GM18858 (cell line): ENCODE results near the gene CXADR.
"Not testable (repeated sequence)": the region's sequence is repeated elsewhere in the genome, so short reads cannot be mapped to it uniquely, and the experiment has no call there.

Experiments used
- ATAC-seq: cut with Tn5 transposase; IDR thresholded peaks from one replicate; pipeline ENCODE4 v1.9.1; 2021; ENCODE audit not compliant: unreplicated experiment

The CXADR gene

DNA sequence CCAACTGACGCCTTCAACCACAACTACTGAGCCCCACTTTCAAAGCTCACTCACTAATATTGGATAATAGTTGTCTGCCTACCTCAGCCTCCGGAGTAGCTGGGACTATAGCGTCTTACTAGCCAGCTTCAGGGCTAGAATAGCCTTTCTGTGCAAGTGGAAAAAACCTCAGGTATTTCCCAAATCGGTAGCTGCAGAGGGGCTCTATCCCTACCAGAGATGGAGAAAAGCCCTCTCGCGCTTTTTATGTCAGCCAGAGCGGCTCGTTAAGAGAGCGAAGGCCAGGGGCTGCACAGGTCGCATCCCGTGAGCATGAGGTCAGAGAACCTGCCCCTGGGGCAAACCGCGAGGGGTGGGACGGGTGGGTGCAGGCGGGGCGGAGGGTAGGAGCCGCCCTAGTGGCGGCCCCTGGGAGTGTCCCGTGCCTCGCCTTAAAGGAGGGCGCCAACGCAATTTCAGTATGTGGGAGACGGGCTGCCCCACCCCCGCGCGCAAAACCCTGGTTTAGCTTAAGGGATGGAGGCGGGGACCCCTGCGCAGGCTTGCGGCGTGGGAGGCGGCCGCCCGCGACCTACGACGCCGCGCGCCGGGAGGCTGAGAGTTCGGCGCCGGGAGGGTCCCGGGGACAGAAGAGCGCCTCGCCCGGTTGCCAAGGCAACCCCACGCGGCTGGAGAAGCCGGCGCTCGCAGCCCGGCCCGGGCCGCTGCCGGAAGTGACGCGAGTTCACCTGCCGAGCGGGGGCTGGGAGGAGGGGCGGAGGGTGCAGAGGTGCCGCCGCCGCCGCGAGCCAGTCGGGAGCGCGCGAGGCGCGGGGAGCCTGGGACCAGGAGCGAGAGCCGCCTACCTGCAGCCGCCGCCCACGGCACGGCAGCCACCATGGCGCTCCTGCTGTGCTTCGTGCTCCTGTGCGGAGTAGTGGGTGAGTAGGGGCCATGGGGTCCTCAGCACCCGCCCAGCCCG lies at the start of gene CXADR:
TSS of gene CXADR (plus strand) at position 791 of the 961 bp plus-strand sequence. CDS start at position 878, 87 bp downstream.
- peak; percentile 88 for ATAC-seq

DNA sequence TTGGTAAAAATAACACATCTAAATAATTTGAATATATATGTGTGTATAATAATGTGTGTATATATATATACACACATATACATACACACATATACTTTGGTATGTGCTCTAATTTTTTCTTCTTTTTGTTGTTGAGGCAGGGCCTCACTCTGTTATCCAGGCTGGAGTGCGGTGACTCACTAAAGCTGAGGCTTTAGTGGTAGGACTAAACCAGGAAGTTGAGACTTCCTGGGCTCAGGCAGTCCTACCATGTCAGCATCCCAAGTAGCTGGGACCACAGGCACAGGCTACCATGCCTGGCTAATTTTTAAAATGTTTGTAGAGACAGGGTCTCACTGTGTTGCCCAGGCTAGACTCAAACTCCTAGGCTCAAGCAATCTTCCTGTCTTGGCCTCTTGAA lies 46.7 kb upstream of the CXADR start:
- no peak for ATAC-seq

DNA sequence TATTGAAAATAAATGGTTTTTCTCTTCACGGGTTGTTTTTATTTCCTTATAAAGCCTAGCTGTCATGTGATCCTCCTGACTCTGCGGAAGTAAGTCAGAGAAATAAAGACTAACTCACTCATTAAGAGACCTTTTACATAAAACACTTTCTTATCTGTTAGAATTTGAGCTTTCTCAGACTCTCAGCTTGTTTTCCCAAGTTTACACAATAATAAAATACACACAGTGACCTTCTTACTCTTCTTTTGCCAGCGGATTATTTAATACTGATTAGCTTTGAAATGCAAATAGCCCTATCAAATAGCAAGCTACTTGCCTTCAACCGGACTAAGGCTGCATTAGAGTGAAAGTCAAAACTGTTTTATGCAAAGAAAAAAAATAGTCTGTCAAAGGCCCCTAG lies 45.5 kb upstream of the CXADR start:
- ATAC-seq = no peak

DNA sequence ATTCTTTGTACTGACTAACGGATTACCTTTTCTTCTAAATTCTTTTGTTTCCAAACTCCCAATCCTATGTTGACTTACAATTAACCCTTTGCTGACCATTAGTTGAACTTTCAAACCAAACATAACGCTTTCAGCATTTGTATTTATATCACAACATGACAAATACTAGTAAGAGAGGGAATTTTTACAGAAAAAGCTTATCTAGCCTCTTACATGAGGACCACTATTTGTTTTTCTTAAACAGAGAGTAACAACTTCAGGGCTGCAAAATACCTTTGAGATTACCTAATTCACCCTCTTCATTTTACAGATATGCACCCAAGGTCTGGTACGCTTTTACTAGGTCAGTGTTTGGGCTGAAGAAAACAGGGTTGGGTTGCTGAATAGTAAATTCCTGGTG lies 45.0 kb upstream of the CXADR start:
- no peak for ATAC-seq

DNA sequence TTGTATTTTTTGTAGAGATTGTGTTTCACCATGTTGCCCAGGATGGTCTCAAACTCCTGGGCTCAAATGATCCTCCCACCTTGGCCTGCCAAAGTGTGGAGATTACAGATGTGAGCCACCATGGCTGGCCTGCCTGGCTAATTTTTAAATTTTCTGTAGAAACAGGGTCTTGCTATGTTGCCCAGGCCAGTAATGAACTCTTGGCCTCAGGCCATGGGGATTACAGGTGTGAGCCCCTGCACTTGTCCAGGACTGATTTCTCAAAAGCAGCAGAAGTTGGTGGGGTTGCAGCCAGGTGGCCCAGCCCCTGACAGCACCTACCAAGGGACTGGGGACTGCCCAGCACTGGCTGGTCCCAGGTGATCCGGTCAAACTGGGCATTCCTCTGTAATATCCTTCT lies 44.1 kb upstream of the CXADR start:
- ATAC-seq = no peak

- no peak for ATAC-seq
Measured at GRCh38 chr21:17469727-17470126, 43.1 kb upstream of the CXADR start.

- no peak for ATAC-seq
Measured at GRCh38 chr21:17472182-17472581, 40.7 kb upstream of the CXADR start.

DNA sequence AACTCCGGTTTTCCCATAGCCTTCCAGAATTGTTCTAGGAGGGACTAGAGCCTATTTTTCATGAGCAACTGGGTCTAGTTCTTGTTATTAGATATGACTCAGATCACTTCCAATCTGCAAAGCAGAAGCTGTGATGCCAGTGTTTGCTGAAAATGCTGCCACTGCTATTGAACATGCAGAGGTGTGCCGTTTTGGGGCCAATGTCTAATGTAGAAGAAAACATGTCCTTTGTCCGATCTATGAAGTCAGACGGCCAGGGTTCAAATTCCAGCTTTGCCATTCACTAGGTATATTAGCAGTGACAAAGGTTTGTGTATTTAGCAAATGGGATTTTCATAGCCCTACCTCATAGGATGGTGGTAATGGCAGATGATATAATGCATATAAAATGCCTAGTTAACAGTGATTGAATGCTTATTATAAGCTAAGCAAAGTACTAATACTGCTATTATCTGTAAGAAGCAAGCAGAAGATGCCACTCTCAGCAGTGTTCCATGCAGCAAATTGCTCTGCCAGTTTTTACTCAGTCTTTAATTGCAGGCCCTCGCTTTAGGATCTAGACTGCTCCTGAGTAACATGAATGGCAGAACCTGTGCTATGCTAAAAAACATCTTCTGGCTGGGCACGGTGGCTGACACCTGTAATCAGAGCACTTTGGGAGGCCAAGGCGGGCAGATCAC lies 40.1 kb upstream of the CXADR start:
- ATAC-seq = no peak

DNA sequence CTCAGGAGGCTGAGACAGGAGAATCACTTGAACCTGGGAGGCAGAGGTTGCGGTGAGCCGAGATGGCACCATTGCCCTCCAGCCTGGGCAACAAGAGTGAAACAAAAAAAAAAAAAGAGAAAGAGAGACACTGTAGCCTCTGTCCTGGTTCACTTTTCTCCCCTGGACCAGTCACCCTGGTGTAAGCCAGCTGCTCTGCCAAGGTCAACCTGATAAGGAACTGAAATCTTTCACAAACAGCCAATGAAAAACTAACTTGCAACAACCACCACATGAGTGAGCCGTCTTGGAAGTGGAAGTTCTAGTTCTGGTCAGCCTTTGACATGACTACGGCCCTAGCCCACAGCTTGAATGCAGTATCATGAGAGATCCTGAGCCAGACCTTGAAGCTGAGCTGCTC lies 36.8 kb upstream of the CXADR start:
- ATAC-seq = no peak

DNA sequence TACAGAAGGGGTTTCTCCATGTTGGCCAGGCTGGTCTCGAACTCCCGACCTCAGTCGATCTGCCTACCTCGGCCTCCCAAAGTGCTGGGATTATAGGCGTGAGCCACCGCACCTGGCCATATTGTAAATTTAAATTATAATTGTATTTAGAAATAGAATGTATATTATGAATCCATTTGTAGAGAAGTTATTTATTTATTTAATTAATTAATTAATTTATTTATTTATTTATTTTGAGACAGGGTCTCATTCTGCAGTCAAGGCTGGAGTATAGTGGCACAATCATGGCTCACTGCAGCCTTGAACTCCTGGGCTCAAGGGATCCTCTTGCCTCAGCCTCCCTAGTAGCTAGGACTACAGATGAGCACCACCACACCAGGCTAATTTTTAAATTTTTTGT lies 34.7 kb upstream of the CXADR start:
- ATAC-seq = not testable (repeated sequence)

- no peak for ATAC-seq
Measured at GRCh38 chr21:17479606-17480005, 33.2 kb upstream of the CXADR start.

DNA sequence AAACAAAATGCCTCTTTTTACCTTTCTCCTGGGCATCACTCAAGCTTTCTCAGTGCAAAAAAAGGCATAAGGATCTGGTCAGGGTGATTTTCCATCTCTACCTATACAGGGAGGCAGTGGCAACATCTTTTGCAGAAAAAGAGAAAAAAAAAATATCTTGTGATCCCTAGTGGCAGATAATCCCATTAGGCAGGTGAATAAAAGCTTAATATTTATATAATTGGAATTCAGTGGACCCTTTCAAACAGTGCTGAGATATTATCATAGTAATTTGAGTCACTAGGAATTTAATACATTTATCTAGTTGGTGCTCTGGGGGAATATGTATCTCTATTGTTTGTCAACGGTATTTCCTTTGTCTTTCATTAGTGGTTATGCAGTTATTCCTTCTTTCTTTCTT lies 29.9 kb upstream of the CXADR start:
- no peak for ATAC-seq

- peak; percentile 87 for ATAC-seq
Measured at GRCh38 chr21:17488620-17489019, 24.2 kb upstream of the CXADR start.

DNA sequence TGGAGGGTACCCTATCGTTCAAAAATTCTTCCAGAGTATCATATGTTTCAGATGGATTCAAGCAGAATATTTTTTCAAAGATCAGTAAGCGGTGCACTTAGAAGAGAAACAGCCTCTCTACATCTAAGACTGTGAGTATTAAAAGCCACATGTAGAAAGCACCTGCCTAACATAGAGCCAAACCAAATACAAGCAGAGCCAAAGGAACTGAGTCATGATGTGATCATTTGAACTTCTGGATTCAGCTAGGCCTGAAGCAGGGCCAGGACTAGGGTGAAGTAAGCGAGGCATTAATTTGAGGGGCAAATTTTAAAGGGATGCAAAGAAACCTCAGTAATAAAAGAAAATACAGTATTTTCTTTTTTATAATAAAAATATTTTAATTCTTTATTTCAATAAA lies 23.3 kb upstream of the CXADR start:
- not testable (repeated sequence) for ATAC-seq

- ATAC-seq = no peak
Measured at GRCh38 chr21:17491716-17492414, 21.0 kb upstream of the CXADR start.

GRCh38 chr21:17492415-17493168 lies 20.3 kb upstream of the CXADR start:
- no peak for ATAC-seq

- ATAC-seq = no peak
Measured at GRCh38 chr21:17494051-17494450, 18.8 kb upstream of the CXADR start.

GRCh38 chr21:17495680-17496079 lies 17.2 kb upstream of the CXADR start:
- no peak for ATAC-seq

DNA sequence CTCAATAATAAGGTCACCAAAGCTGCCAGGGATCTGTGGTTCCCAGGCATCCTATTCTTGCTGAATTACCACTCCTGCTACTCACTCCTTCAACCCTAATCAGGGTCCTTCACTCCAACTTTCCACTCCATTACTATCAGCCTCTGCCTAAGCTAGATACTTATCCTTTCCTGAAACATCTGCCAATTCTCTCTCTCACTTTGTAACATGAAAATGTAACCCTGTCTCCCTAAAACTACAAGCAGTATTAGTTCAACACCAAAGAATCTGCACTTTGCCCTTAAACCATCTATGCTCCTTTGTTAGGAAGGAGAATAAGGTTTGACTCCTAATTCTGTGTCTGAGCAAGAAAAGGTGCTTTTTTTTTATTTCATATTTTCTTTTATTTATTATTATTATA lies 15.5 kb upstream of the CXADR start:
- no peak for ATAC-seq

GRCh38 chr21:17498586-17498985 lies 14.3 kb upstream of the CXADR start:
- no peak for ATAC-seq
